Liver (tissue), 3 donors: ENCODE results near the gene SEPTIN2.

Experiments
- CTCF ChIP-seq: fragments of 150-350 bp; IDR thresholded peaks from 2 replicates; pipeline ENCODE4 v1.5.1; 2017; ENCODE audit warnings: improper control_type of control experiment, low read depth, low read length; ENCODE audit not compliant: missing input control
- EGR1 ChIP-seq, 2 donors: IDR thresholded peaks; 2 replicates each; pipeline ENCODE4 v1.6.1; 2016 to 2018; ENCODE audit warnings: antibody characterized with exemption in 2 of 2, low read depth in 2 of 2
- JUND ChIP-seq, 2 donors: IDR thresholded peaks; 2 replicates each; pipeline ENCODE4 v1.6.1; 2016; ENCODE audit warnings: antibody characterized with exemption in 2 of 2
- NR2F2 ChIP-seq: IDR thresholded peaks from 2 replicates; pipeline ENCODE4 v1.6.1; 2016; ENCODE audit warnings: antibody characterized with exemption
- RXRA ChIP-seq, 2 donors: IDR thresholded peaks; 2 replicates each; pipeline ENCODE4 v1.6.1; 2017 to 2018; ENCODE audit warnings: antibody characterized with exemption in 2 of 2, mild to moderate bottlenecking in 1 of 2
- YY1 ChIP-seq: IDR thresholded peaks from 2 replicates; pipeline ENCODE4 v1.6.1; 2016; ENCODE audit warnings: antibody characterized with exemption, mild to moderate bottlenecking
- donor health status: healthy.
- donor health status: healthy.

- TF ChIP-seq YY1 (peak; percentile 10), CTCF (no peak), NR2F2 (no peak), EGR1 (IDR thresholded peaks at IDR 0.05; ENCODE audit: low read depth in 2 of 2) (peak in 1 of 2 donors; percentile 45), JUND (IDR thresholded peaks at IDR 0.05) (no peak), RXRA (IDR thresholded peaks at IDR 0.05) (no peak)
Measured at GRCh38 chr2:241355983-241356870, 40.5 kb downstream of the SEPTIN2 start, which contains the start of gene FARP2.
